ENCODE measurements around the gene DHX36.

The DHX36 gene

DNA sequence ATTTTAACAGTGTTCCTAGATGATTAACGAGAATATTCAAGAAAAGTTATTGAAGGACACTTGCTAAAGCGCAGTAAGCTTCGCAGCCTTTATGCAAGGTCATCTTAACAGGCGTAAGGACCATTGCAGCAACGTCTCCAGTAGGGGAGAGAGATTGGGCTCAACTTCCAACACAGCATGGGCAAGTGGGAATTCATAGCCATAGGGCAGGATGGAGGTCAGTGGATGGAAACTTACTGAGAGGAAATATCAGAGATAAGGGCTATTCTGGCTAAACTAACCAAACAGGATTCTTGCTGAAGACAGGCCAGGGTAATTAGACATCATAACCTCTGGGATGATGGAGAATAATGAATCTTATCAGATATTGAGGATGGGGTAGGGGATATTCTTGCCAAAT is 82.8 kb downstream of the DHX36 start:
- POLR2A ChIA-PET = no interaction called here
- no peaks in the 10 kb centered on the region for H3K4me1 ChIP-seq (ENCODE audit: control insufficient read depth, insufficient read depth, low read length)
- H3K27ac ChIP-seq (ENCODE audit: extremely low read depth, low read depth, low read length) = no peak overlapping the region
- H3K4me3 ChIP-seq (ENCODE audit: low read depth, low read length) = no peak overlapping the region
- no peaks in the 10 kb centered on the region for H3K9me3 ChIP-seq (ENCODE audit: control insufficient read depth, insufficient read depth, low read depth, low read length)
- peaks cover 0 to 25% of the 10 kb centered on the region in 2 experiments; a peak in 1 of 3 replicates for H3K36me3 ChIP-seq (ENCODE audit: control insufficient read depth in 2 of 2, insufficient read depth in 1 of 2, low read length in 2 of 2)
- CTCF ChIA-PET = interaction anchor here (1.2 kb wide), 1 partner anchor 12 kb away, joined by 3 read pairs; no protein-coding TSS in a partner anchor
- no peak for TF ChIP-seq ZNF274 (IDR thresholded peaks at IDR 0.05; ENCODE audit: low read length)
- no peak for TF ChIP-seq ZNF274 (tag by site-specific recombination; IDR thresholded peaks at IDR 0.05; ENCODE audit: borderline replicate concordance)
- TF ChIP-seq, protein P1, sequence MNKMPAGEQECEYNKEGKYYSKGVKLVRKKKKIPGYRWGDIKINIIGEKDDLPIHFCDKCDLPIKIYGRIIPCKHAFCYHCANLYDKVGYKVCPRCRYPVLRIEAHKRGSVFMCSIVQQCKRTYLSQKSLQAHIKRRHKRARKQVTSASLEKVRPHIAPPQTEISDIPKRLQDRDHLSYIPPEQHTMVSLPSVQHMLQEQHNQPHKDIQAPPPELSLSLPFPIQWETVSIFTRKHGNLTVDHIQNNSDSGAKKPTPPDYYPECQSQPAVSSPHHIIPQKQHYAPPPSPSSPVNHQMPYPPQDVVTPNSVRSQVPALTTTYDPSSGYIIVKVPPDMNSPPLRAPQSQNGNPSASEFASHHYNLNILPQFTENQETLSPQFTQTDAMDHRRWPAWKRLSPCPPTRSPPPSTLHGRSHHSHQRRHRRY (tag by site-specific recombination; IDR thresholded peaks at IDR 0.05) = no peak
- no peak for TF ChIP-seq ZNF37A (tag by site-specific recombination; IDR thresholded peaks at IDR 0.05)
- no peak for TF ChIP-seq ZNF114 (tag by site-specific recombination; IDR thresholded peaks at IDR 0.05)
- no peak for TF ChIP-seq ZNF350 (tag by site-specific recombination; IDR thresholded peaks at IDR 0.05)
- TF ChIP-seq ZFP37 (tag by site-specific recombination; IDR thresholded peaks at IDR 0.05) = no peak
- no peak for TF ChIP-seq HOXD13 (CRISPR knock-in tag; IDR thresholded peaks at IDR 0.05; ENCODE audit: borderline replicate concordance)
- TF ChIP-seq ZNF391 (tag by site-specific recombination; IDR thresholded peaks at IDR 0.05; ENCODE audit: borderline replicate concordance, low read depth) = no peak
- no peak for TF ChIP-seq ZNF121 (tag by site-specific recombination; IDR thresholded peaks at IDR 0.05)
- TF ChIP-seq ZSCAN23 (tag by site-specific recombination; IDR thresholded peaks at IDR 0.05) = no peak
- TF ChIP-seq KLF10 (tag by site-specific recombination; IDR thresholded peaks at IDR 0.05) = no peak
- TF ChIP-seq ZNF623 (tag by site-specific recombination; IDR thresholded peaks at IDR 0.05) = no peak
- no peak for TF ChIP-seq ZNF76 (tag by site-specific recombination; IDR thresholded peaks at IDR 0.05; ENCODE audit: borderline replicate concordance, low read depth)
- TF ChIP-seq ZNF423 (tag by site-specific recombination; IDR thresholded peaks at IDR 0.05) = no peak
- TF ChIP-seq, protein P2, sequence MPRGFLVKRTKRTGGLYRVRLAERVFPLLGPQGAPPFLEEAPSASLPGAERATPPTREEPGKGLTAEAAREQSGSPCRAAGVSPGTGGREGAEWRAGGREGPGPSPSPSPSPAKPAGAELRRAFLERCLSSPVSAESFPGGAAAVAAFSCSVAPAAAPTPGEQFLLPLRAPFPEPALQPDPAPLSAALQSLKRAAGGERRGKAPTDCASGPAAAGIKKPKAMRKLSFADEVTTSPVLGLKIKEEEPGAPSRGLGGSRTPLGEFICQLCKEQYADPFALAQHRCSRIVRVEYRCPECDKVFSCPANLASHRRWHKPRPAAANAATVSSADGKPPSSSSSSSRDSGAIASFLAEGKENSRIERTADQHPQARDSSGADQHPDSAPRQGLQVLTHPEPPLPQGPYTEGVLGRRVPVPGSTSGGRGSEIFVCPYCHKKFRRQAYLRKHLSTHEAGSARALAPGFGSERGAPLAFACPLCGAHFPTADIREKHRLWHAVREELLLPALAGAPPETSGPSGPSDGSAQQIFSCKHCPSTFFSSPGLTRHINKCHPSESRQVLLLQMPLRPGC (tag by site-specific recombination; IDR thresholded peaks at IDR 0.05) = no peak
- TF ChIP-seq HOXC10 (CRISPR knock-in tag; IDR thresholded peaks at IDR 0.05) = no peak

DNA sequence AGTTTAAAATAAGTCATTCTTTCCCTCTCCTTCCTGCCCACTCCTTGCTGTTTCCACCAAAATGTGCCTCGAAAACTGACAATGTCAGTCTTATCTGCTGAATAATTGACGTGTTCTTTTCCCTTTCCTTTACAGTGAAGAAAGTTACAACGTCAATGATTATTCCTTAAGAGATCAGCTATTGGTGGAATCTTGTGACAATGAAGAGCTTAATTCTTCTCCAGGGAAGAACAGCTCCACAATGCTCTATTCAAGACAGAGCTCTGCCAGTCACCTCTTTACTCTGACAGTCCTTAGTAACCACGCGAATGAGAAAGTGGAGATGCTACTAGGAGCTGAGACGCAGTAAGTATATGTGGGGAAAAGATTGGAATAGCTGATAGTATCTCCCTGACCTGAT is 84.1 kb downstream of the DHX36 start:
- H3K4me3 ChIP-seq (ENCODE audit: low read depth, low read length) = no peak overlapping the region
- no peaks in the 10 kb centered on the region for H3K9me3 ChIP-seq (ENCODE audit: control insufficient read depth, insufficient read depth, low read depth, low read length)
- H3K27ac ChIP-seq (ENCODE audit: extremely low read depth, low read depth, low read length) = no peak overlapping the region
- no peak for TF ChIP-seq ZNF548 (tag by site-specific recombination; IDR thresholded peaks at IDR 0.05)
- H3K4me1 ChIP-seq (ENCODE audit: control insufficient read depth, insufficient read depth, low read length) = no peaks in the 10 kb centered on the region
- ChIA-PET CTCF (interaction anchor here (0.6 kb wide), 1 partner anchor 186 kb away, joined by 3 read pairs; no protein-coding TSS in a partner anchor), POLR2A (no interaction called here)
- peaks cover 0 to 25% of the 10 kb centered on the region in 2 experiments; a peak in 1 of 3 replicates for H3K36me3 ChIP-seq (ENCODE audit: control insufficient read depth in 2 of 2, insufficient read depth in 1 of 2, low read length in 2 of 2)

DNA sequence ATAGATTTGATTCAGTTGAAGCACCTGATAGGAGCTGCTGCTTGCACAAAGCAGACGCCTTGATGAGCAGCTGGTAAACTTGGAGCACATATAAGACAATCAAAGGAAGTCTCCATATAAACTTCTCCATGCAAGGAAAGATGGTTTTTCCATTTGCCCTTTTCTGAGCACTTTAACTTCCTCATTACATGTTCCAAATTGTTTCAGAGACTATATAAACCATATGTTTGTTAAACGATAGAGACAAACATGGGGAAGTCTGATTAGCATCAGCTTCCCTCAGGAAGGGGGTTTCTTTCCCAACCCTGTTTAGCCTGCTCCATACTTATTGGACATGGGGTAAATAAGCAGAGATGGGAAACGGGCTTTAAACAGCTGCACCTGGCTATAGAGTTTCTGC is 88.0 kb downstream of the DHX36 start:
- CTCF ChIA-PET = interaction anchor here (0.6 kb wide), 1 partner anchor 26 kb away, joined by 3 read pairs; no protein-coding TSS in a partner anchor
- Histone ChIP-seq H3K27ac (ENCODE audit: extremely low read depth, low read depth, low read length) (no peak overlapping the region), H3K9me3 (ENCODE audit: control insufficient read depth, insufficient read depth, low read depth, low read length) (no peaks in the 10 kb centered on the region), H3K4me3 (ENCODE audit: low read depth, low read length) (no peak overlapping the region), H3K4me1 (ENCODE audit: control insufficient read depth, insufficient read depth, low read length) (no peaks in the 10 kb centered on the region), H3K36me3 (ENCODE audit: control insufficient read depth in 2 of 2, insufficient read depth in 1 of 2, low read length in 2 of 2) (peaks cover 0 to 16% of the 10 kb centered on the region in 2 experiments; a peak in 1 of 3 replicates)
- TF ChIP-seq GFI1B (tag by site-specific recombination; IDR thresholded peaks at IDR 0.05) (no peak), ZNF404 (tag by site-specific recombination; IDR thresholded peaks at IDR 0.05) (no peak), WT1 (tag by site-specific recombination; IDR thresholded peaks at IDR 0.05) (no peak), OSR2 (tag by site-specific recombination; IDR thresholded peaks at IDR 0.05) (no peak)
- TF ChIP-seq, protein P3, sequence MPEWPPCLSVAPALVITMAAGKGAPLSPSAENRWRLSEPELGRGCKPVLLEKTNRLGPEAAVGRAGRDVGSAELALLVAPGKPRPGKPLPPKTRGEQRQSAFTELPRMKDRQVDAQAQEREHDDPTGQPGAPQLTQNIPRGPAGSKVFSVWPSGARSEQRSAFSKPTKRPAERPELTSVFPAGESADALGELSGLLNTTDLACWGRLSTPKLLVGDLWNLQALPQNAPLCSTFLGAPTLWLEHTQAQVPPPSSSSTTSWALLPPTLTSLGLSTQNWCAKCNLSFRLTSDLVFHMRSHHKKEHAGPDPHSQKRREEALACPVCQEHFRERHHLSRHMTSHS (tag by site-specific recombination; IDR thresholded peaks at IDR 0.05) = no peak
- POLR2A ChIA-PET = no interaction called here

Data from HEK293 (cell line).